ENCODE measurements around the gene TMOD4. TPM values are rescaled to one million over a fixed set of nuclear protein-coding genes. Genes with fewer than 3 reads are reported as not detected.

The TMOD4 gene
- 0.19 TPM in 1 of 2 replicates, not detected in the other for total RNA-seq

GRCh38 chr1:151175863-151176262 is at the start of gene TMOD4:
Gene TMOD4 (minus strand): TSS chr1:151175981. CDS start chr1:151174875, 1,106 bp downstream.

DNA sequence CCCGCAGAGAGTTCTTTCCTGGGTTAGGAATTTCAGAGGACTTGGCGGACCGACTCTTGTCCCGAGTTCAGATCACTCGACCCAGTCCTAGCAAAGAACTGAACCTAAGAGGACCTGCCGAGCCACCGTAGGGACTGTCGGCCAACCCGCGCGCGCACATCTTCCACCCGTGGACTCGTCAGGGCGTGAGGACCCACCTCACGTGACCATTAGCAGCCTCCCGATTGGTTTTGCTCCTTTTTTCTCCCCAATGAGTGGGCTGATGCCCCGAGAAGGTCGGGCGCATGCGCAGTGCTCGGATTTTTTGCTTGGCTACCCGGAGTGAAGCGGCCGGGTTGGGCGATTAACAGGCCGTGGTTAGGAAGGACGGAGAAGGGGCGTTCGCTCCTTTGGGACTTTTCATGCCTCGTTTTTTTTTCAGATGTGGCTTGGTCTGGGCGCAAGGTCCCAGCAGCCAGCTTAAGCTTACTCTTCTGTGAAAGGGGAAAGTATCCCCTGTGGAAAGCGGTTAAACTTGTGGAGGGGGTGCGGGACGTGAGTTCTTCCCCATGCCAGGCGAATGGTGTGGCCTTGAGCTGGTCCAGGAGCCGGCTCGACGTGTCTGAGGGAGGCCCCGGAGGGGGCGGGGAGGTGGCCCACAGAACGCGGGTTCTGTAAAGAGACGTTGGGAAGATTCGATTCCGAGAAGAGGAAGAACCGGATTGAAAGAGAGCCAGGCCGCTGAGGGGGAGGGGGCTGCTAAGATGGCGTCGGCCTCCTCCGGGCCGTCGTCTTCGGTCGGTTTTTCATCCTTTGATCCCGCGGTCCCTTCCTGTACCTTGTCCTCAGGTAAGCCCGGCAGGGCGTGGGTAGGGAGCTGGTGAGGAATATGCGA is 22.7 kb upstream of the TMOD4 start, which contains the start of gene PIP5K1A:
TSS of gene PIP5K1A (plus strand) at position 299 of the 874 bp plus-strand sequence. CDS start at position 744, 445 bp downstream.

DNA sequence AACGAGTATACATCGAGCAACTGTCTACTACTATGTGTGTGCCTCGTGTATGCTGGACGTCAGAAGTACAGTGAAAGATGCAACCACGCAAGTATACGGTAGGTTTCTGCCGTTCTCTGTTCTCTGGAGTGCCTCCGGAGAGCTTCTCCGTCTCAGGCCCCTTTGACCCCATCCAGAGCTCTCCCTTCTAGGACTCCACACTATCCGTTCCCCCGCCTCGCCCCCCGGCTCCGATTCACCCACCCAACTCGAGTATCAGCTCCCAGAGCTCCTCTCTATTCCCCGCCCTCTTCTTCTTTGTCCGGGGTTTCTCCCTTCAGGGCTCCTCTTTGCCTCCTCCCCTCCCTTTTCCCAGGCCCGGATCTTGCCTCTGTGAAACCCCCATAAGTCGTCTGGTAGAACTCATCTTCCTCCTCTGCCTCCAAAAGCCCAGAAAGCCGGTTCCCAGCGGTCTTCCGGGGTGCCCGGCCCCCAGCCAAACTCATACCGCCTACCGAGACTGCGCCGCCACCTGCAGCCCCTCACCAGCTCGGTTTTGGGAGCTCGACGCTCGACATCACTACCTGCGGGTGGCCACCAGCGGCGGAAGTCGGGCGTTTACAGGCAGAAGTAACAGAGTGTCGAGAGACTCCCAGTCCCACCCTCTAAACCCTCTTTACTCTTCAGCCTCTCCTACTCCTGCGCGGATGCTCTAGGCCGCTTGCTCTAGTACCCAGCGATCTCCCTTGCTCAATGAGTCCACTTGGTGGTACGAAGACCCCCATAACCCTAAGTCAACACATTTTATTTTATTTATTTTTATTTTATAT is 14.1 kb upstream of the TMOD4 start, which contains the start of gene VPS72:
TSS of gene VPS72 (minus strand) at position 561 of the 809 bp plus-strand sequence. CDS start at position 485, 76 bp downstream.

GRCh38 chr1:151165738-151166504 is 9.9 kb downstream of the TMOD4 start, which contains the start of the genes LYSMD1 and SCNM1:
Gene LYSMD1 (minus strand): TSS chr1:151165902. CDS start chr1:151165258, 644 bp downstream.
Gene SCNM1 (plus strand): TSS chr1:151166144. CDS start chr1:151166153, 9 bp downstream.

GRCh38 chr1:151156515-151156819 is 19.3 kb downstream of the TMOD4 start, which contains the start of gene TNFAIP8L2:
Gene TNFAIP8L2 (plus strand): TSS chr1:151156649. CDS start chr1:151158698, 2,049 bp downstream.

DNA sequence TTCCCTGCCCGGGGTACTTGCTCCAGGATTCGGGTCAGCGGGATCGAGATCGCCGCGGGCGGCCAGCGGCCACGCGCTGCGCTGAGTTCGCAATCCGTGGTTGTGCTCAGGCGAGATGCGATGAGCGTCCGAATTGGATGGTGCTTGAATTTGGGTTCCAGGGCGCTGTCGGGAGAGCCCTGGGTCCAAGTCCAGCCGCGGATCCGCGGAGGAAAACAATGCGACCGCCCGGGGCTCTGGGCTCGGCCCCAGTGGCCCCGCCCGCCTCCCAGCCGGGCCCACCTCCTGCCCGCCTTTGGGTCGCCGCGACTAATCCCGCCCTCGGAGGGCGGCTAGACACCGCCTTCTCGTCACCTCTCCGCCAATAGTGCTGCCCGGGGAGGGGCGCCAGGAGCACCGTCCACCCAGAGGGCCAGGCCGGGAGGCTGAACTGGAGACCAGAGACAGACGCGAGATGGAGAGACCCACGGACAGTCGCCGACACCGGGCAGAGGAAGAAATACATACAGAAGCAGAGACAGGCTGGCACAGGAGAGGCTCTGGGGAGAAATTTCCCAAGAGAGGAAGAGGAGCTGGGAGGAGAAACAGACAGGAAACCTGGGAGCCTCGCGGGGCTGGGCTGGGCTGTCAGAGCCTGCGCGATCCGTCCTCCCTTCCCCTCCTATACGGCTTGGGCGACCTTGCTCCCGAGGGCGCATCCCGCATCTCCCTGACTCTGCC is 29.2 kb downstream of the TMOD4 start, which contains the start of gene SEMA6C:
TSS of gene SEMA6C (minus strand) at position 220 of the 720 bp plus-strand sequence. CDS start 4,010 bp downstream, outside the sequence.

Other genes with a start within 250 kb of the TMOD4 start
- 21.9 and 26.8 TPM in 2 replicates for gene SETDB1, start 249.6 kb downstream of the TMOD4 start, total RNA-seq
- 108 and 150 TPM in 2 replicates for gene CERS2, start 201.1 kb downstream of the TMOD4 start, total RNA-seq
- gene ANXA9, start 193.7 kb downstream of the TMOD4 start, total RNA-seq, result not detected in 2 replicates
- gene MINDY1, start 169.1 kb downstream of the TMOD4 start, total RNA-seq, result 6.5 and 8.5 TPM in 2 replicates
- 5.9 and 10.7 TPM in 2 replicates for gene PRUNE1, start 167.5 kb downstream of the TMOD4 start, total RNA-seq
- gene BNIPL, start 139.4 kb downstream of the TMOD4 start, total RNA-seq, result 0.28 and 0.38 TPM in 2 replicates
- gene C1orf56, start 128.2 kb downstream of the TMOD4 start, total RNA-seq, result 1.5 and 1.7 TPM in 2 replicates
- 46.2 and 69.2 TPM in 2 replicates for gene CDC42SE1, start 116.4 kb downstream of the TMOD4 start, total RNA-seq
- gene MLLT11, start 115.6 kb downstream of the TMOD4 start, total RNA-seq, result 5.9 and 6.3 TPM in 2 replicates
- 21.3 and 21.7 TPM in 2 replicates for gene GABPB2, start 105.2 kb downstream of the TMOD4 start, total RNA-seq
- gene SEMA6C, start 29.4 kb downstream of the TMOD4 start, total RNA-seq, result 1.1 and 1.3 TPM in 2 replicates
- not detected in 2 replicates for gene TNFAIP8L2, start 19.3 kb downstream of the TMOD4 start, total RNA-seq
- gene LYSMD1, start 10.1 kb downstream of the TMOD4 start, total RNA-seq, result 3.9 and 6.7 TPM in 2 replicates
- gene SCNM1, start 9.8 kb downstream of the TMOD4 start, total RNA-seq, result 20.1 and 25.7 TPM in 2 replicates
- 37.2 and 53.1 TPM in 2 replicates for gene VPS72, start 14.2 kb upstream of the TMOD4 start, total RNA-seq
- gene PIP5K1A, start 22.6 kb upstream of the TMOD4 start, total RNA-seq, result 54.7 and 58.3 TPM in 2 replicates
- gene PSMD4, start 78.8 kb upstream of the TMOD4 start, total RNA-seq, result 194 and 281 TPM in 2 replicates
- gene ZNF687, start 106.3 kb upstream of the TMOD4 start, total RNA-seq, result 7.1 and 7.6 TPM in 2 replicates
- gene PI4KB, start 151.4 kb upstream of the TMOD4 start, total RNA-seq, result 42.0 and 95.1 TPM in 2 replicates
- gene RFX5, start 171.3 kb upstream of the TMOD4 start, total RNA-seq, result 33.9 and 47.4 TPM in 2 replicates
- 18.8 and 19.7 TPM in 2 replicates for gene SELENBP1, start 196.7 kb upstream of the TMOD4 start, total RNA-seq
- gene PSMB4, start 223.6 kb upstream of the TMOD4 start, total RNA-seq, result 311 and 442 TPM in 2 replicates